Sigmoid colon (tissue), 7 donors: ENCODE data around the gene SYNCRIP. TPM values are rescaled to one million over a fixed set of nuclear protein-coding genes. Genes with fewer than 3 reads are reported as not detected.
"Not testable (repeated sequence)": the region's sequence is repeated elsewhere in the genome, so short reads cannot be mapped to it uniquely, and the experiment has no call there.

Experiments
- DNase-seq: peaks from one replicate; pipeline ENCODE4 v3.0.0-alpha.2; 2019
- H3K27ac ChIP-seq, 4 donors: fragments of 200-600 bp; sonication (generic); one replicate each; pipeline ENCODE4 v1.5.1; 2016 to 2019; ENCODE audit warnings: mild to moderate bottlenecking in 1 of 4
- H3K27me3 ChIP-seq, 3 donors: fragments of 200-600 bp; sonication (generic); one replicate each; pipeline ENCODE4 v1.5.1; 2019; ENCODE audit warnings: mild to moderate bottlenecking in 1 of 3
- H3K36me3 ChIP-seq, 4 donors: fragments of 200-600 bp; sonication (generic); one replicate each; pipeline ENCODE4 v1.5.1; 2016 to 2019
- H3K4me1 ChIP-seq, 4 donors: fragments of 200-600 bp; sonication (generic); one replicate each; pipeline ENCODE4 v1.5.1; 2017 to 2019
- H3K4me3 ChIP-seq, 4 donors: fragments of 200-600 bp; sonication (generic); one replicate each; pipeline ENCODE4 v1.5.1; 2017 to 2019; ENCODE audit warnings: mild to moderate bottlenecking in 2 of 4, moderate library complexity in 1 of 4
- H3K9me3 ChIP-seq, 4 donors: fragments of 200-600 bp in 3 of 4; sonication (generic) in 3 of 4; one replicate each; pipeline versions ENCODE4 v1.5.1 to v1.6.1; 2013 to 2019
- EP300 ChIP-seq, 4 donors: sonication (generic); formaldehyde crosslinking; IDR thresholded peaks; one replicate each; pipeline ENCODE4 v1.6.1; 2017; ENCODE audit warnings: antibody characterized with exemption in 4 of 4
- POLR2A ChIP-seq, 2 donors: fragments of 450-650 bp; IDR thresholded peaks; one replicate each; pipeline ENCODE4 v1.6.1; 2016; ENCODE audit warnings: antibody characterized with exemption in 2 of 2, mild to moderate bottlenecking in 2 of 2, moderate library complexity in 2 of 2
- POLR2AphosphoS5 ChIP-seq, 4 donors: sonication (generic); formaldehyde crosslinking; IDR thresholded peaks; one replicate each; pipeline ENCODE4 v1.6.1; 2017; ENCODE audit warnings: antibody characterized with exemption in 4 of 4
- WGBS, 2 donors: extraction: QIAGEN DNeasy Blood & Tissue Kit; methylation state at CpG; one replicate each; pipeline ENCODE4 v1.1.7; 2013; 5-methylcytosine and 5-hydroxymethylcytosine counted together
- intact Hi-C: fragments of 100-400 bp; cut with DNase I; formaldehyde crosslinking; loops from one replicate; pipeline ENCODE4 v1.15.1; 2023
- polyA plus RNA-seq, 3 donors: library from polyadenylated mRNA; stranded (reverse); fragments of 200-250 nt; gene quantifications; one replicate each; pipeline ENCODE4 v1.2.3, GENCODE V29; 2013
- small RNA-seq, 3 donors: library from RNA; depleted of rRNA; stranded (forward); fragments of <200 nt; gene quantifications; one replicate each; pipeline ENCODE3, GENCODE V24; 2016
- total RNA-seq, 4 donors: library from RNA; depleted of rRNA; stranded (reverse); fragments of >200 nt; gene quantifications; one replicate each; pipeline ENCODE4 v1.1.0, GENCODE V29; 2016
- TF ChIP-seq, protein P1 (sequence below), 4 experiments: fragments of 450-650 bp in 3 of 4; fragments of 200-600 bp in 1 of 4; IDR thresholded peaks; one replicate each; pipeline ENCODE4 v1.5.1; 2016 to 2019; ENCODE audit warnings: antibody characterized with exemption in 4 of 4, mild to moderate bottlenecking in 3 of 4, moderate library complexity in 2 of 4
- donor health status: healthy with polysubstance abuse.
- donor health status: Bipolar disorder and iron deficiency.
- donor health status: healthy.

SYNCRIP gene
- total and polyA plus RNA-seq, 7 donors = 23.1 to 84.3 (median 71.6) TPM

DNA sequence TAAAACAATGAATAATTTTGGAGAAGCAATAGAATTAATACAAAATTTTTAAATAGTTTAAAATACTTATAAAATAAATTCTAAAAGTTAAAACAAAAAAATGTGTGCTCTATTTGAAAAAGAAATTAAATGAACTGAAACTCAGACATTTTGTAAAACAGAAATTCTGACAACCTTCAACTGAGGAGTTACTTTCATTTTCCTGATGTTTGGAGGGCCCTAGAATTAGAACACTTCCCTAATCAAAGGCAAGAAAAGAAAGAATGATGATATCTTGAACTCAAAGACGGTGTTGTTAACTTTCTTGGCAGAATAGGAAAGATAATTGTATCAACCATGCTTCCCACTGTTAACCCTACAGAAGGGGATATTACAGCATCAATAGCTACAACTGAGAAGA, 77.0 kb downstream of the SYNCRIP start:
- DNase-seq = no peak
- Histone ChIP-seq H3K27ac (no peak overlapping the region), H3K4me1 (no peaks in the 10 kb centered on the region), H3K27me3 (no peaks in the 10 kb centered on the region), H3K36me3 (peaks cover 0 to 42% (median 0%) of the 10 kb centered on the region in 4 donors), H3K4me3 (no peak overlapping the region), H3K9me3 (no peaks in the 10 kb centered on the region)
- intact Hi-C loops = no loop called here
- WGBS, 2 donors = 43 to 74% methylated on average over 1 of the region's 1 CpG
- TF ChIP-seq, protein P1, sequence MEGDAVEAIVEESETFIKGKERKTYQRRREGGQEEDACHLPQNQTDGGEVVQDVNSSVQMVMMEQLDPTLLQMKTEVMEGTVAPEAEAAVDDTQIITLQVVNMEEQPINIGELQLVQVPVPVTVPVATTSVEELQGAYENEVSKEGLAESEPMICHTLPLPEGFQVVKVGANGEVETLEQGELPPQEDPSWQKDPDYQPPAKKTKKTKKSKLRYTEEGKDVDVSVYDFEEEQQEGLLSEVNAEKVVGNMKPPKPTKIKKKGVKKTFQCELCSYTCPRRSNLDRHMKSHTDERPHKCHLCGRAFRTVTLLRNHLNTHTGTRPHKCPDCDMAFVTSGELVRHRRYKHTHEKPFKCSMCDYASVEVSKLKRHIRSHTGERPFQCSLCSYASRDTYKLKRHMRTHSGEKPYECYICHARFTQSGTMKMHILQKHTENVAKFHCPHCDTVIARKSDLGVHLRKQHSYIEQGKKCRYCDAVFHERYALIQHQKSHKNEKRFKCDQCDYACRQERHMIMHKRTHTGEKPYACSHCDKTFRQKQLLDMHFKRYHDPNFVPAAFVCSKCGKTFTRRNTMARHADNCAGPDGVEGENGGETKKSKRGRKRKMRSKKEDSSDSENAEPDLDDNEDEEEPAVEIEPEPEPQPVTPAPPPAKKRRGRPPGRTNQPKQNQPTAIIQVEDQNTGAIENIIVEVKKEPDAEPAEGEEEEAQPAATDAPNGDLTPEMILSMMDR (IDR thresholded peaks at IDR 0.05) = no peak
- TF ChIP-seq POLR2A (IDR thresholded peaks at IDR 0.05) (no peak), EP300 (IDR thresholded peaks at IDR 0.05) (no peak), POLR2AphosphoS5 (IDR thresholded peaks at IDR 0.05) (no peak)

- WGBS, 2 donors = 93 to 96% methylated on average over 1 of the region's 2 CpGs
- H3K4me3 ChIP-seq, H3K27ac ChIP-seq, H3K4me1 ChIP-seq, H3K9me3 ChIP-seq, H3K27me3 ChIP-seq, DNase-seq, intact Hi-C loops: not testable (repeated sequence)
- peaks cover 0 to 44% (median 0%) of the 10 kb centered on the region in 4 donors for H3K36me3 ChIP-seq
Measured at GRCh38 chr6:85564223-85564622, 78.5 kb downstream of the SYNCRIP start.

Small RNA genes within 50 kb of the gene (small RNA-seq; reads per million reads assigned to genes)
- 0 reads per million in 3 donors for gene SNORD50B

Other genes starting within 250 kb of the SYNCRIP start
- gene NT5E, start 192.8 kb downstream of the SYNCRIP start, total RNA-seq = 10 to 100 TPM; 21.7 to 70.3 (median 33.1) TPM
- 10 to 100 TPM in 2 of 3 donors, 1 to 10 TPM in 1; 4.6 to 19.2 (median 12.7) TPM for gene NT5E, start 192.8 kb downstream of the SYNCRIP start, polyA plus RNA-seq
- gene SNX14, start 49.0 kb downstream of the SYNCRIP start, total RNA-seq = 10 to 100 TPM; 52.4 to 94.2 (median 83.5) TPM
- 10 to 100 TPM; 12.9 to 61.1 (median 13.8) TPM for gene SNX14, start 49.0 kb downstream of the SYNCRIP start, polyA plus RNA-seq